ENCODE results near the gene DLGAP1. TPM values are rescaled to one million over a fixed set of nuclear protein-coding genes. Genes with fewer than 3 reads are reported as not detected.
"Not testable (repeated sequence)": the region's sequence is repeated elsewhere in the genome, so short reads cannot be mapped to it uniquely, and the experiment has no call there.

DLGAP1 gene
- total and polyA plus RNA-seq, 10 of the 15 experiments (the other 5 are each of a cell fraction or from before 2014, with no cell fraction given): 0.23 to 27.6 (median 1.9) TPM

DNA sequence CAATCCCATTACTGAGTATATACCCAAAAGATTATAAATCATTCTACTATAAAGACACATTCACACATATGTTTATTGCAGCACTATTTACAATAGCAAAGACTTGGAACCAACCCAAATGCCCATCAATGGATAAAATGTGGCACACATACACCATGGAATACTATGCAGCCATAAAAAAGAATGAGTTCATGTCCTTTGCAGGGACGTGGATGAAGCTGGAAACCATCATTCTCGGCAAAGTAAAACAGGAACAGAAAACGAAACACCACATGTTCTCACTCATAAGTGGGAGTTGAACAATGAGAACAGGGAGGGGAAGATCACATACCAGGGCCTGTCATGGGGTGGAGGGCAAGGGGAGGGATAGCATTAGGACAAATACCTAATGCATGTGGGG is 167.8 kb downstream of the DLGAP1 start:
- H2AFZ ChIP-seq (ENCODE audit: control insufficient read depth, low read depth, low read length); H3K36me3 ChIP-seq (ENCODE audit: control insufficient read depth in 2 of 2, insufficient read depth in 2 of 2, low read length in 1 of 2); RAD21 ChIA-PET (ENCODE audit: unreplicated experiment); DNase-seq (ENCODE audit: low read depth, low spot score); H3K4me3 ChIP-seq; H3K27ac ChIP-seq (ENCODE audit: control insufficient read depth, insufficient read depth); H4K20me1 ChIP-seq (ENCODE audit: control insufficient read depth, insufficient read depth); H3K27me3 ChIP-seq (replicated peaks in 1 of 2; ENCODE audit: control insufficient read depth in 2 of 2, insufficient read depth in 2 of 2, low read length in 1 of 2); H3K4me1 ChIP-seq (ENCODE audit: control insufficient read depth, insufficient read depth, low read length); H3K9me3 ChIP-seq (replicated peaks; ENCODE audit: control insufficient read depth, insufficient read depth, low read length); FAIRE-seq; H3K79me2 ChIP-seq (ENCODE audit: control insufficient read depth, insufficient read depth, low read length); in situ Hi-C loops (cut with MboI); H3K4me2 ChIP-seq (ENCODE audit: control insufficient read depth, insufficient read depth); CTCF ChIA-PET; BruUV-seq (replicated peaks); H3K9ac ChIP-seq (ENCODE audit: control insufficient read depth, insufficient read depth, low read length): not testable (repeated sequence)
- POLR2A ChIA-PET: interaction anchor here (1.9 kb wide), 1 partner anchor 13 kb away, joined by 5 read pairs; no protein-coding TSS in a partner anchor
- 12% methylated on average over 3 of the region's 3 CpGs for WGBS (ENCODE audit: insufficient coverage, insufficient replicate concordance, low lambda C conversion rate, missing lambda C conversion rate)
- peak; percentile 36 for ATAC-seq
- intact Hi-C loops (cut with micrococcal nuclease; ENCODE audit: unreplicated experiment): loop anchor here (10.0 kb wide), 1 partner anchor 767 kb away; no protein-coding TSS in a partner anchor
- SMC1A ChIA-PET (ENCODE audit: uncharacterized antibody, unreplicated experiment): interaction anchor here (0.6 to 5.1 kb wide), 5 partner anchors 8 to 33 kb away, joined by 3 to 38 read pairs (median 3); no protein-coding TSS in a partner anchor
- peak; percentile 30; the same call in 1 of the 2 replicates for TF ChIP-seq ZNF687 (IDR thresholded peaks at IDR 0.05)
- peak; percentile 41; the same call in 1 of the 2 replicates for TF ChIP-seq DPF2 (IDR thresholded peaks at IDR 0.05)
- peak; percentile 73 to 74 for TF ChIP-seq IKZF2 (IDR thresholded peaks at IDR 0.05)
- TF ChIP-seq, protein P1, sequence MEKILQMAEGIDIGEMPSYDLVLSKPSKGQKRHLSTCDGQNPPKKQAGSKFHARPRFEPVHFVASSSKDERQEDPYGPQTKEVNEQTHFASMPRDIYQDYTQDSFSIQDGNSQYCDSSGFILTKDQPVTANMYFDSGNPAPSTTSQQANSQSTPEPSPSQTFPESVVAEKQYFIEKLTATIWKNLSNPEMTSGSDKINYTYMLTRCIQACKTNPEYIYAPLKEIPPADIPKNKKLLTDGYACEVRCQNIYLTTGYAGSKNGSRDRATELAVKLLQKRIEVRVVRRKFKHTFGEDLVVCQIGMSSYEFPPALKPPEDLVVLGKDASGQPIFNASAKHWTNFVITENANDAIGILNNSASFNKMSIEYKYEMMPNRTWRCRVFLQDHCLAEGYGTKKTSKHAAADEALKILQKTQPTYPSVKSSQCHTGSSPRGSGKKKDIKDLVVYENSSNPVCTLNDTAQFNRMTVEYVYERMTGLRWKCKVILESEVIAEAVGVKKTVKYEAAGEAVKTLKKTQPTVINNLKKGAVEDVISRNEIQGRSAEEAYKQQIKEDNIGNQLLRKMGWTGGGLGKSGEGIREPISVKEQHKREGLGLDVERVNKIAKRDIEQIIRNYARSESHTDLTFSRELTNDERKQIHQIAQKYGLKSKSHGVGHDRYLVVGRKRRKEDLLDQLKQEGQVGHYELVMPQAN (conservative IDR thresholded peaks at IDR 0.05): peak; percentile 72; the same call in 1 of the 2 replicates
- TF ChIP-seq ATF7 (IDR thresholded peaks at IDR 0.05; ENCODE audit: low read depth): peak; percentile 61
- TF ChIP-seq ZNF217 (IDR thresholded peaks at IDR 0.05): peak; percentile 97
- peak; percentile 27 for TF ChIP-seq MEF2B (IDR thresholded peaks at IDR 0.05; ENCODE audit: partially characterized antibody, poor library complexity, severe bottlenecking)
- TF ChIP-seq, protein P2, sequence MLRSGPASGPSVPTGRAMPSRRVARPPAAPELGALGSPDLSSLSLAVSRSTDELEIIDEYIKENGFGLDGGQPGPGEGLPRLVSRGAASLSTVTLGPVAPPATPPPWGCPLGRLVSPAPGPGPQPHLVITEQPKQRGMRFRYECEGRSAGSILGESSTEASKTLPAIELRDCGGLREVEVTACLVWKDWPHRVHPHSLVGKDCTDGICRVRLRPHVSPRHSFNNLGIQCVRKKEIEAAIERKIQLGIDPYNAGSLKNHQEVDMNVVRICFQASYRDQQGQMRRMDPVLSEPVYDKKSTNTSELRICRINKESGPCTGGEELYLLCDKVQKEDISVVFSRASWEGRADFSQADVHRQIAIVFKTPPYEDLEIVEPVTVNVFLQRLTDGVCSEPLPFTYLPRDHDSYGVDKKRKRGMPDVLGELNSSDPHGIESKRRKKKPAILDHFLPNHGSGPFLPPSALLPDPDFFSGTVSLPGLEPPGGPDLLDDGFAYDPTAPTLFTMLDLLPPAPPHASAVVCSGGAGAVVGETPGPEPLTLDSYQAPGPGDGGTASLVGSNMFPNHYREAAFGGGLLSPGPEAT (IDR thresholded peaks at IDR 0.05; ENCODE audit: low read depth): 0 out of 2 replicates have a peak, but pooled peaks have one; percentile 33
- TF ChIP-seq MTA2 (IDR thresholded peaks at IDR 0.05; ENCODE audit: low read depth): peak; percentile 56; the same call in 1 of the 2 replicates
- TF ChIP-seq BACH1 (IDR thresholded peaks at IDR 0.05; ENCODE audit: borderline replicate concordance): peak; percentile 27; the same call in 1 of the 2 replicates
- TF ChIP-seq IKZF1 (conservative IDR thresholded peaks at IDR 0.05): peak; percentile 46
- TF ChIP-seq ZNF24 (IDR thresholded peaks at IDR 0.05): peak; percentile 72; the same call in 1 of the 2 replicates
- TF ChIP-seq SMARCA5 (IDR thresholded peaks at IDR 0.05): peak; percentile 84
- peak; percentile 50; the same call in 1 of the 2 replicates for TF ChIP-seq NBN (IDR thresholded peaks at IDR 0.05)
- peak; percentile 37; the same call in 1 of the 2 replicates for TF ChIP-seq RAD51 (IDR thresholded peaks at IDR 0.05)
- TF ChIP-seq PKNOX1 (IDR thresholded peaks at IDR 0.05): peak; percentile 32
